GM23248 (cell line): Measurements from ENCODE around the gene EMILIN2.

Source experiments
- EZH2 ChIP-seq: fragments of 200-600 bp; sonication (generic); IDR thresholded peaks from 2 replicates; pipeline ENCODE4 v1.6.1; 2018; ENCODE audit warnings: antibody characterized with exemption, mild to moderate bottlenecking; ENCODE audit not compliant: insufficient read depth, poor library complexity, severe bottlenecking
- EZH2phosphoT487 ChIP-seq: fragments of 200-600 bp; sonication (generic); IDR thresholded peaks from 2 replicates; pipeline ENCODE4 v1.6.1; 2018; ENCODE audit warnings: antibody characterized with exemption, moderate library complexity, mild to moderate bottlenecking, low read depth; ENCODE audit not compliant: insufficient read depth

GRCh38 chr18:2914881-2915240 is 68.1 kb downstream of the EMILIN2 start:
- no peak for TF ChIP-seq EZH2
- TF ChIP-seq EZH2phosphoT487: no peak
